ENCODE measurements around the gene TRAM2.

TRAM2 gene

GRCh38 chr6:52517502-52518278, 59.2 kb downstream of the TRAM2 start:
- no peak overlapping the region for H3K4me3 Mint-ChIP-seq
- peaks cover 3% of the 10 kb centered on the region for H3K27me3 Mint-ChIP-seq (ENCODE audit: low read depth)
- H3K9me3 Mint-ChIP-seq = no peaks in the 10 kb centered on the region
- TF ChIP-seq CTCF (IDR thresholded peaks at IDR 0.05; ENCODE audit: unreplicated experiment in 3 of 3) = no peak
- H3K36me3 Mint-ChIP-seq (ENCODE audit: low read depth) = peaks cover 55% of the 10 kb centered on the region
- peak overlapping the region; percentile 44 to 94 (median 91) for H3K27ac Mint-ChIP-seq
- peaks cover 47% of the 10 kb centered on the region for H3K4me1 Mint-ChIP-seq

- Mint-ChIP-seq H3K4me1 (peaks cover 47% of the 10 kb centered on the region), H3K27me3 (ENCODE audit: low read depth) (peaks cover 3% of the 10 kb centered on the region), H3K27ac (no peak overlapping the region), H3K9me3 (no peaks in the 10 kb centered on the region), H3K36me3 (ENCODE audit: low read depth) (peaks cover 61% of the 10 kb centered on the region), H3K4me3 (no peak overlapping the region)
- no peak for TF ChIP-seq CTCF (IDR thresholded peaks at IDR 0.05; ENCODE audit: unreplicated experiment in 3 of 3)
These were observed 59.9 kb downstream of the TRAM2 start for GRCh38 chr6:52516943-52517342.

GRCh38 chr6:52516269-52516668, 60.6 kb downstream of the TRAM2 start:
- peaks cover 66% of the 10 kb centered on the region for H3K36me3 Mint-ChIP-seq (ENCODE audit: low read depth)
- no peak overlapping the region for H3K4me3 Mint-ChIP-seq
- H3K9me3 Mint-ChIP-seq = no peaks in the 10 kb centered on the region
- H3K27me3 Mint-ChIP-seq (ENCODE audit: low read depth) = peaks cover 3% of the 10 kb centered on the region
- peaks cover 49% of the 10 kb centered on the region for H3K4me1 Mint-ChIP-seq
- TF ChIP-seq CTCF (IDR thresholded peaks at IDR 0.05; ENCODE audit: unreplicated experiment in 3 of 3) = no peak
- H3K27ac Mint-ChIP-seq = no peak overlapping the region

GRCh38 chr6:52515219-52515960, 61.5 kb downstream of the TRAM2 start:
- Mint-ChIP-seq H3K4me3 (no peak overlapping the region), H3K27me3 (ENCODE audit: low read depth) (peaks cover 3% of the 10 kb centered on the region), H3K36me3 (ENCODE audit: low read depth) (peaks cover 71% of the 10 kb centered on the region), H3K9me3 (no peaks in the 10 kb centered on the region), H3K27ac (peak overlapping the region; percentile 11 to 38 (median 33)), H3K4me1 (peaks cover 47% of the 10 kb centered on the region)
- TF ChIP-seq CTCF (IDR thresholded peaks at IDR 0.05; ENCODE audit: unreplicated experiment in 3 of 3) = no peak

- no peaks in the 10 kb centered on the region for H3K9me3 Mint-ChIP-seq
- peaks cover 42% of the 10 kb centered on the region for H3K4me1 Mint-ChIP-seq
- peaks cover 71% of the 10 kb centered on the region for H3K36me3 Mint-ChIP-seq (ENCODE audit: low read depth)
- no peak overlapping the region for H3K4me3 Mint-ChIP-seq
- H3K27ac Mint-ChIP-seq = peak overlapping the region in 2 of 3 experiments; percentile 11 to 33
- H3K27me3 Mint-ChIP-seq (ENCODE audit: low read depth) = peaks cover 3% of the 10 kb centered on the region
- no peak for TF ChIP-seq CTCF (IDR thresholded peaks at IDR 0.05; ENCODE audit: unreplicated experiment in 3 of 3)
These were observed 62.3 kb downstream of the TRAM2 start for GRCh38 chr6:52514514-52514913.
